ENCODE measurements around the gene MPZL2. TPM values are rescaled to one million over a fixed set of nuclear protein-coding genes. Genes with fewer than 3 reads are reported as not detected.

MPZL2 gene
- total RNA-seq, 1 experiment from 2014 or later, result 0.26 TPM

DNA sequence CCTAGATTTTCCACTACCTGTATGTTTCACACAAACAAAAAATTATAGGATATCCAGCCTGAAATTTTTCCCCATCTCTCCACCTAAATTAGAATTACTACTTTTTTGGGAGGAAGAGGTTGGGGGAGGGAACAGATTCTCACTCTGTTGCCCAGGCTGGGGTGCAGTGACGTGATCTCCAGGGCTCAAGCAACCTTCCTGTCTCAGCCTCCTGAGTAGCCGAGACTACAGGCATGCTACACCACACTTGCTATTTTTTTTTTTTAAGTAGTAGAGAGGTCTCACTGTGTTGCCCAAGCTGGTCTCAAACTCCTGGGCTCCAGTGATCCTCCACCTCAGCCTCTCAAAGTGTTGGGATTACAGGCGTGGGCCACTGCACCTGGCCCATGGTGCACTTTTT, 48.8 kb downstream of the MPZL2 start:
- Histone ChIP-seq H3K79me2 (ENCODE audit: insufficient read depth, low read length) (no peaks in the 10 kb centered on the region), H2AFZ (ENCODE audit: low read length) (no peak overlapping the region), H3K23me2 (ENCODE audit: insufficient read length, low read depth, low read length, poor library complexity, severe bottlenecking) (no peaks in the 10 kb centered on the region), H2BK15ac (ENCODE audit: low read depth, low read length) (no peak overlapping the region), H2BK20ac (ENCODE audit: low read depth, low read length, poor library complexity, severe bottlenecking) (no peak overlapping the region), H2AK5ac (ENCODE audit: insufficient read length, low read length) (no peak overlapping the region), H2BK5ac (ENCODE audit: insufficient read length, low read length) (no peak overlapping the region), H3K14ac (ENCODE audit: insufficient read depth, low read length) (no peak overlapping the region), H4K8ac (replicated peaks; ENCODE audit: insufficient read length, low read depth, low read length) (no peak overlapping the region), H3K4me1 (ENCODE audit: insufficient read depth, low read length) (peaks cover 26% of the 10 kb centered on the region), H3K27me3 (ENCODE audit: insufficient read depth, low read length) (no peaks in the 10 kb centered on the region), H3K9ac (ENCODE audit: extremely low read depth, insufficient read length, low read length) (no peak overlapping the region), H4K5ac (ENCODE audit: insufficient read length, low read depth, low read length) (no peak overlapping the region), H2BK12ac (ENCODE audit: insufficient read length, low read depth, low read length) (no peak overlapping the region), H4K20me1 (ENCODE audit: control insufficient read depth, insufficient read depth, insufficient read length) (no peaks in the 10 kb centered on the region), H3K27ac (ENCODE audit: insufficient read length, low read depth, low read length) (no peak overlapping the region), H3K79me1 (ENCODE audit: insufficient read depth, low read depth, low read length, poor library complexity, severe bottlenecking) (no peaks in the 10 kb centered on the region), H3K4me2 (ENCODE audit: insufficient read depth, insufficient read length, low read length) (no peak overlapping the region), H3K9me3 (ENCODE audit: control insufficient read depth, low read depth, low read length) (no peaks in the 10 kb centered on the region), H4K91ac (ENCODE audit: insufficient read length, low read depth, low read length) (no peak overlapping the region), H3K56ac (ENCODE audit: insufficient read length, low read depth, low read length) (no peak overlapping the region), H3K4ac (ENCODE audit: low read depth, low read length) (no peak overlapping the region), H3K18ac (ENCODE audit: insufficient read length, low read depth, low read length) (no peak overlapping the region), H3T11ph (ENCODE audit: low read length) (no peak overlapping the region), H3K23ac (ENCODE audit: insufficient read length, low read depth, low read length) (no peak overlapping the region), H2BK120ac (ENCODE audit: low read depth, low read length, poor library complexity, severe bottlenecking) (no peak overlapping the region)
- Mint-ChIP-seq H3K36me3 (ENCODE audit: insufficient read depth in 1 of 3, low read depth in 3 of 3) (peaks cover 0 to 6% (median 0%) of the 10 kb centered on the region in 3 experiments; a peak in 3 of 7 replicates), H3K27ac (no peak overlapping the region), H3K4me1 (peaks cover 45% of the 10 kb centered on the region in 2 experiments), H3K9me3 (peaks cover 0 to 6% of the 10 kb centered on the region in 2 experiments; a peak in 3 of 5 replicates), H3K4me3 (no peak overlapping the region), H3K27me3 (ENCODE audit: low read depth) (peaks cover 11% of the 10 kb centered on the region)
- TF ChIP-seq, protein P1, sequence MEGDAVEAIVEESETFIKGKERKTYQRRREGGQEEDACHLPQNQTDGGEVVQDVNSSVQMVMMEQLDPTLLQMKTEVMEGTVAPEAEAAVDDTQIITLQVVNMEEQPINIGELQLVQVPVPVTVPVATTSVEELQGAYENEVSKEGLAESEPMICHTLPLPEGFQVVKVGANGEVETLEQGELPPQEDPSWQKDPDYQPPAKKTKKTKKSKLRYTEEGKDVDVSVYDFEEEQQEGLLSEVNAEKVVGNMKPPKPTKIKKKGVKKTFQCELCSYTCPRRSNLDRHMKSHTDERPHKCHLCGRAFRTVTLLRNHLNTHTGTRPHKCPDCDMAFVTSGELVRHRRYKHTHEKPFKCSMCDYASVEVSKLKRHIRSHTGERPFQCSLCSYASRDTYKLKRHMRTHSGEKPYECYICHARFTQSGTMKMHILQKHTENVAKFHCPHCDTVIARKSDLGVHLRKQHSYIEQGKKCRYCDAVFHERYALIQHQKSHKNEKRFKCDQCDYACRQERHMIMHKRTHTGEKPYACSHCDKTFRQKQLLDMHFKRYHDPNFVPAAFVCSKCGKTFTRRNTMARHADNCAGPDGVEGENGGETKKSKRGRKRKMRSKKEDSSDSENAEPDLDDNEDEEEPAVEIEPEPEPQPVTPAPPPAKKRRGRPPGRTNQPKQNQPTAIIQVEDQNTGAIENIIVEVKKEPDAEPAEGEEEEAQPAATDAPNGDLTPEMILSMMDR (conservative IDR thresholded peaks at IDR 0.05), result no peak
- no CpG with 5 or more reads among the region's 3 CpGs for WGBS (ENCODE audit: extremely low coverage, insufficient read length, low lambda C conversion rate)
- DNase-seq, result no peak

Data from H9 (cell line).